HG03457 (cell line): ENCODE data around the gene SLC37A1.

Source experiments
- ATAC-seq: cut with Tn5 transposase; IDR thresholded peaks from one replicate; pipeline ENCODE4 v1.9.1; 2021; ENCODE audit warnings: moderate number of reproducible peaks; ENCODE audit not compliant: unreplicated experiment

The SLC37A1 gene

GRCh38 chr21:42591170-42591869, 77.7 kb downstream of the SLC37A1 start:
- no peak for ATAC-seq

GRCh38 chr21:42592156-42592820, 78.6 kb downstream of the SLC37A1 start:
- no peak for ATAC-seq

GRCh38 chr21:42593007-42593814, 79.6 kb downstream of the SLC37A1 start:
- ATAC-seq: no peak

- ATAC-seq: no peak
Observed at GRCh38 chr21:42594616-42595282, 81.1 kb downstream of the SLC37A1 start.

GRCh38 chr21:42595283-42596187, 81.9 kb downstream of the SLC37A1 start:
- ATAC-seq: no peak

- no peak for ATAC-seq
Observed at GRCh38 chr21:42596657-42597056, 83.0 kb downstream of the SLC37A1 start.

GRCh38 chr21:42597487-42598158, 84.0 kb downstream of the SLC37A1 start:
- no peak for ATAC-seq

GRCh38 chr21:42598159-42598735, 84.6 kb downstream of the SLC37A1 start:
- no peak for ATAC-seq

- no peak for ATAC-seq
Observed at GRCh38 chr21:42599486-42599885, 85.8 kb downstream of the SLC37A1 start.

GRCh38 chr21:42599962-42600361, 86.3 kb downstream of the SLC37A1 start:
- ATAC-seq: no peak

- no peak for ATAC-seq
Observed at GRCh38 chr21:42601656-42602055, 88.0 kb downstream of the SLC37A1 start.

GRCh38 chr21:42607102-42607501, 93.5 kb downstream of the SLC37A1 start:
- ATAC-seq: no peak

- no peak for ATAC-seq
Observed at GRCh38 chr21:42607525-42608102, 94.0 kb downstream of the SLC37A1 start.

- ATAC-seq: no peak
Observed at GRCh38 chr21:42608446-42608845, 94.8 kb downstream of the SLC37A1 start.

GRCh38 chr21:42609811-42610210, 96.2 kb downstream of the SLC37A1 start:
- no peak for ATAC-seq

- no peak for ATAC-seq
Observed at GRCh38 chr21:42611852-42612251, 98.2 kb downstream of the SLC37A1 start.

GRCh38 chr21:42612390-42612789, 98.7 kb downstream of the SLC37A1 start:
- ATAC-seq: no peak

GRCh38 chr21:42613756-42614155, 100.1 kb downstream of the SLC37A1 start:
- ATAC-seq: no peak

GRCh38 chr21:42614396-42614795, 100.7 kb downstream of the SLC37A1 start:
- no peak for ATAC-seq
